ENCODE measurements around the gene LRPAP1.
"Not testable (repeated sequence)": the region's sequence is repeated elsewhere in the genome, so short reads cannot be mapped to it uniquely, and the experiment has no call there.

The LRPAP1 gene

DNA sequence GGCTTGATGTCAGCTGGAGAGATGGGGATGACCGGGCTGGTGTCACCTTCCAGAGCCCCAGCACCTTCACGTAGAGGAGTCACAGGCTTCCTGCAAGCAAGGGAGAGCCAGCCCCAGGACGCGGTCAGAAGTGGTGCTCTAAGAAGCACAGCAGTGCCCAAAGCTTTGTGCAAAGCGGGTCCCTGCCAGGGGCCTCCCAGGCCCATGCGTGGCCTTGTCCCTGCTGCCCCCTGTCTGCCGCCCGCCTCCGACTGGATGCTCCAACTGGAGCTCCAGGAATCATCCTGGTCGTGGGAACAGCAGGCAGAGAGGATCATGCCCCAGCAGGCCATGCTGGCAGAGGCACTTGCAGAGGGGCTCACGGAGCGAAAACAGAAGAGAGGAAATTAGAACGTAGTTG, 40.1 kb upstream of the LRPAP1 start:
- FAIRE-seq (no peak), DNase-seq (ENCODE audit: insufficient read length, low spot score) (no peak)
- TF ChIP-seq, protein P1, sequence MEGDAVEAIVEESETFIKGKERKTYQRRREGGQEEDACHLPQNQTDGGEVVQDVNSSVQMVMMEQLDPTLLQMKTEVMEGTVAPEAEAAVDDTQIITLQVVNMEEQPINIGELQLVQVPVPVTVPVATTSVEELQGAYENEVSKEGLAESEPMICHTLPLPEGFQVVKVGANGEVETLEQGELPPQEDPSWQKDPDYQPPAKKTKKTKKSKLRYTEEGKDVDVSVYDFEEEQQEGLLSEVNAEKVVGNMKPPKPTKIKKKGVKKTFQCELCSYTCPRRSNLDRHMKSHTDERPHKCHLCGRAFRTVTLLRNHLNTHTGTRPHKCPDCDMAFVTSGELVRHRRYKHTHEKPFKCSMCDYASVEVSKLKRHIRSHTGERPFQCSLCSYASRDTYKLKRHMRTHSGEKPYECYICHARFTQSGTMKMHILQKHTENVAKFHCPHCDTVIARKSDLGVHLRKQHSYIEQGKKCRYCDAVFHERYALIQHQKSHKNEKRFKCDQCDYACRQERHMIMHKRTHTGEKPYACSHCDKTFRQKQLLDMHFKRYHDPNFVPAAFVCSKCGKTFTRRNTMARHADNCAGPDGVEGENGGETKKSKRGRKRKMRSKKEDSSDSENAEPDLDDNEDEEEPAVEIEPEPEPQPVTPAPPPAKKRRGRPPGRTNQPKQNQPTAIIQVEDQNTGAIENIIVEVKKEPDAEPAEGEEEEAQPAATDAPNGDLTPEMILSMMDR (IDR thresholded peaks at IDR 0.05; ENCODE audit: insufficient read depth, missing control alignments): no peak

DNA sequence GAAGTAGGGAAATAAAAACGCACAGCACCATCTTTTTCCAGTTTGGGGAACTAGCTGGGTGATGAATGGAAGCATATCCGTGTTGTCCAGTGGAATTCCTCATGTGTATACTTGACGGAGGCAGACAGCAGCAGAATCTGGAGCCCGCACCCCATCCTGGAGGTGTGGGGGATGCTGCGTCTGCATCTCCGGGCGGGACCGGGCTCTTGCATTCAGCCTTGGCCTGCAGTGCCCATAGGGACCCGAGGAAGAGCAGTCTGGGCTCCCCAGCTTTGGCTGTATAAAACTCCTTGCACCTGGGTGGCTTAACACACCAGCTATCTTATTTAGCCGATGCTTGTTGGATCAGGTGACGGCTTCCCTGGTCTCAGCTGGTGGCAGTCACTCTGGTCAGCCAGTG, 39.7 kb upstream of the LRPAP1 start:
- FAIRE-seq (no peak), DNase-seq (ENCODE audit: insufficient read length, low spot score) (no peak)
- TF ChIP-seq, protein P1 (IDR thresholded peaks at IDR 0.05; ENCODE audit: insufficient read depth, missing control alignments): no peak

DNA sequence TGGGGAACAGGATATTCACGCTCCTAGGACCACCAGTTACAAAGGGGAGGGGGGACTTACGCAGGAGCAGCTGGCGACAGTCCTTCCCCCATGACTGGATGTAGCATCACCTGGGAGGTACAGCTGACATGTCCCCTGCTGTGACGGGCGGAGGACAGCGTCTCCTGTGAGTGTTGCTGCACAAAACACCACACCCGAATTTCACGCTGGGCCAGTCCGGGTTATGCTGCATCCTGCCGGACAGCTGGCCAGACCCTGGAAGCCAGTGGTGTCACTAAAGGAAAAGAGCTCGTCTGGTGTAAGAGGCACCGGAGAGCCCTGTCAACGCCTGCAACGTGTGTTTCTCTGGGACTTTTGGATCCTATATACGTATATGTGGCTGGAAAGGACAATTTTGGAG, 38.7 kb upstream of the LRPAP1 start:
- not testable (repeated sequence) for FAIRE-seq; DNase-seq (ENCODE audit: insufficient read length, low spot score)

DNA sequence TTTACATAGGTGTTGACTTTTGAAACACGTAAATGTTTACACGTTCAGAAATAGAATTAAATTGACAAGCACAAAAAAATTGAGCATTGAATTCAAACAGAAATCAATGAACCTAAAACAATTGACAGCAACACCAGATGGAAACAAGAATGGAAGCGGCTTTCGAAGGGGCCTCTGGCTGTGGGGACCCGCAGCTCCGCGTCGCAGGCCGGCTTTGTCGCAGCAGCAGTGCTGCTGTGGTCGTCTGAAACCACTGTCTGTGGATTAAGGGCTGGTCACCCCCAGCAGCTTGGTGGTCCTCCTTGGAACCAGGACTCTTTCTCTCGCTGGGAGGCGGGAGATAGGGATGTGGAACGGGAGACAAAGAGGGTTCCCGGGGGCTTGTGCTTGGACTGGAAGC, 37.4 kb upstream of the LRPAP1 start:
- not testable (repeated sequence) for DNase-seq (ENCODE audit: insufficient read length, low spot score); FAIRE-seq

DNA sequence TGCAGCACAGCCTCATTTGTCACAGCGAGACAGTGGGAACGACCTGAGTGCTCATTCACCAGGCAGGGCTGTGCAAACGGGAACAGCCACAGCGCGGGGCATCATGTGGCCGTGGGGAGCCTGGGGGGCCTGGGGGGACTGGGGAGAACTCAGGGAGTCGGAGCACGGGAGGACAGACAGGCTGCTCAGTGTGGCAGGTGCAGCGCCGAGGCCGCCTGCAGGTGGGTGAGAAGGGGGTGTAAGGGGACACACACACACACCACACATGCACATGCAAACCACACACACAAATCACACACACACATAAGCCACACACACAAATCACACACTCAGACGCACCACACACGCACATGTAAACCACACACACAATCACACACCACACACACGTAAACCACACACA, 34.5 kb upstream of the LRPAP1 start:
- DNase-seq (ENCODE audit: insufficient read length, low spot score); FAIRE-seq: not testable (repeated sequence)

DNA sequence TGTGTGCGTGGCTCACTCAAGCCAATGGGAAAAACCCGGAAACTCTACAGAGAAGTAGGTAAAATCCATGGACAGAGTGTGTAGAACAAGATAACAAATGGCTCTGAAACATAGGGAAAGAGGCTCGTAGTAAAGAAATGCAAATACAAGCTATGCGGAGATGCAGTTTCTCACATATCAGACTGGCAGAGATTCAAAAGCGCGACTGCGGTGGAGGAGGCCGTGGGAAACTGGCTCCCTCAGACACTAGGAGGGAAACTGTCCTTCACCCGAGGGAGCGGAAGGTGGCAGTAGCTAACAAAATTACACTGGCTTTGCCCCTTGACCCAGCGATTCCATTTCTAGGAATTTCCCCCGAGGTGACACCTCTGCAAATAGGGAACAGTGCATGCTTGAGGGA, 34.1 kb upstream of the LRPAP1 start:
- not testable (repeated sequence) for DNase-seq (ENCODE audit: insufficient read length, low spot score); FAIRE-seq

DNA sequence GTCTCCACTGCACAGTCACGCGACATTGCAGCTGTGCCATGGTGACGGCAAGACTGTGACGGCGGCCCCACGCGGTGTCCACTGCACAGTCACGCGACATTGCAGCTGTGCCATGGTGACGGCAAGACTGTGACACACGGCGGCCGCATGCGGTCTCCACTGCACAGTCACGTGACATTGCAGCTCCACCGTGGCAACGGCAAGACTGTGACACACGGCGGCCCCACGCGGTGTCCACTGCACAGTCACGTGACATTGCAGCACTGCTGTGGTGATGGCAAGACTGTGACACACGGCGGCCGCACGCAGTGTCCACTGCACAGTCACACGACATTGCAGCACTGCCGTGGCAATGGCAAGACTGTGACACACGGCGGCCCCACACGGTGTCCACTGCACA, 32.7 kb upstream of the LRPAP1 start:
- not testable (repeated sequence) for DNase-seq (ENCODE audit: insufficient read length, low spot score); FAIRE-seq

DNA sequence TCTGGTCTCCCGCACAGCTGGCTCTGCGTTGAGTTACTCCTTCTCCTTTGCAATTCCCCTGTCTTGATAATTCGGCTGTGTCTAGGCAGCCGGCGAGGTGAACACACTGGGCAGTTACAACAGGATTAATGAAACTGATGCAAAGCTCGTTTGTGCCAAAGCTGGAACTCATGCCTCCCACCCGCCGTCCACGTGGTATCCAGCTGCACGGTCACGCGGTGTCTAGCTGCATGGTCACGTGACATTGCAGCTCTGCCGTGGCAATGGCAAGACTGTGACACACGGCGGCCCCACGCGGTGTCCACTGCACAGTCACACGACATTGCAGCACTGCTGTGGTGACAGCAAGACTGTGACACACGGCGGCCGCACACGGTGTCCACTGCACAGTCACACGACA, 31.2 kb upstream of the LRPAP1 start:
- TF ChIP-seq, protein P1 (IDR thresholded peaks at IDR 0.05; ENCODE audit: insufficient read depth, missing control alignments): no peak
- FAIRE-seq: no peak
- DNase-seq (ENCODE audit: insufficient read length, low spot score): no peak

DNA sequence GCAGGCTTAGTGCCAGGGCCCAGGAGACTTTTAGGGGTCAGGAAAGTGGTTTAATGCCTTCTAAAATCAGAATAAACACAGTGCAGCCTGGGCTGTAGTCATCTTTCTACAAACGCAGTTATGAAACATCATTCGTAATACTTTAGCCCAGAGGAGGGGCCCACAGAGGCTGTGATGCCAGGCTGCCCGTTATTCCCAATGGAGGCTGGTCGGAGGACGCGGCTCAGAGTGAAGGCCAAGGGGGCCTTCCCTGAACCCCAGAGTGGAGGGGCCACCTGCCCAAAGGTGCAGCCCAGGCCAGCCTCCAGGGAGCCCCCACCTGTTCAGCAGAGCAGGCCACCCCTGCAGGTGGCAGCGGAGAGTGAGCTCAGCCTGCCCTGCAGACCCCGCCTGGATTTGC, 29.9 kb upstream of the LRPAP1 start:
- DNase-seq (ENCODE audit: insufficient read length, low spot score); FAIRE-seq: not testable (repeated sequence)

DNA sequence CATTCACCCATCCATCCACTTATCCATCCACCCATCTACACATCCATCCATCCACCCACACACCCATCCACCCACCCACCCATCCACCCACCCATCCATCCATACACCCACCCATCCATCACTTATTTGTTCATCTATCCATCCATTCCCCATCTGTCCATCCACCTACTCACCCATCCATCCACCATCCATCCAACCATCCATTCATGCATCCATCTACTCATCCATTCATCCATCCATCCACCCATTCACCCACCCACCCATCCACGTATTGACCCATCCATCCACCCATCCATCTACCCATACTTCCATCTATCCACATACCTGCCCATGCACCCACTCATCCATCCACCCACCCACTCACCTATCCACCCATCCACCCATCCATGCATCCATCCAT, 28.2 kb upstream of the LRPAP1 start:
- DNase-seq (ENCODE audit: insufficient read length, low spot score); FAIRE-seq: not testable (repeated sequence)

DNA sequence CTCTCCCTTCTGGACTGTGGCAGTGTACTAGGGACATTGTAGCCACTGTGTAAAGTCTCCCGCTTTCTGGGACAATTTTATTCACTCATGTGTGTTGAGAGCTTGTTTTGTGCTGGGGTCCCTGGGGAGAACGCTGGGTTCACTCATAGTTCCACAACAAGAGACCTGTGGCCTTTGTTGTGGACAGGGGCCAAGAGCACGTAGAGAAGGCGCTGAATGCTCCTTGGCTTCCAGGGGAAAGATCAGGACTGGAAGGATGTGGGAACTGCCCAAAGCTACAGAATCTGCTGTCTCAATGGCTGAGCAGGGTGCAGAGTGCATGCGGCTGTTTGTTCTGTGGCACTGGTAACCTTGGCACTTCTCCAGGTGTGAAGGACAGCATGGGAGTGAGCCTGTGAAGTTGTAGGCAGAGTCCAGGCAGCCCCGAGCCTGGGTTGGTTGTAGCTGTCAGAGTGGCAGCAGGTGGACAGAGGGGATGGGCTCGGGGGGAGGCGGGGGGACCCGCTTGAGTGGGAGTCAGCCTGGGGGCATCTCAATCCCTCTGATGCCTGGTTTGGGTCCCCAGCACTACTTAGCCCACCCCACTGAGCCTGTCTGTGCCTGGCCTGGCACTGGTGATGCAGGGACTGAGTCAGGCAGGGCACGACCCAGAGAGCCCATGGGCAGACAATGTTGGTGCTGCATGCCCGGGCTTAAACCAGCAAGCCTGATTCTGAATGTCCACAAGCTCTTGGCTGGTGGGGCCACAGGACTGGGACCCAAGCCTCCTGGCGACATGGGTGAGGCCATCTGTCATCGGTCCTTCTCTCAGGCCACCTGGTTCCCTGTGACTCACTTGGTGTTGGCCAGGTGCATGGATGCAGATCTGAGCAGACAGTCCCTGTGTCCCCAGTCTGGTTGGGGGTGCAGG, 27.4 kb upstream of the LRPAP1 start:
- not testable (repeated sequence) for FAIRE-seq; DNase-seq (ENCODE audit: insufficient read length, low spot score)

DNA sequence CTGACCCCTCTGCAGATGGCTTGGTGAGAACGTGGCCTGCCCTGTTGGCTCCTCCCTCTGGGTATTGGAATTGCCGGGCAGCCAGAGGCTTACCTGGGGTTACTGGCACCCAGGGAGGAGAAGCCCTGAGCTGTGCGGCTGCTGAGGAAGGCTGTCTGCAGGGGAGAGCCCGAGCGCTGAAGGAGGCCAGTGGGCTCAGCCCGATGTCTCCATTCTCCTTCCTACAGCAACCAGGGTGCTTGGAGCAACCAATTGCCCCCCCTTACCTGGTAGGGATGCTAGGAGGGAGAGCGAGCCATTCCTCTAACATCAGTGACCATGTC, 26.3 kb upstream of the LRPAP1 start:
- not testable (repeated sequence) for FAIRE-seq; DNase-seq (ENCODE audit: insufficient read length, low spot score)

DNA sequence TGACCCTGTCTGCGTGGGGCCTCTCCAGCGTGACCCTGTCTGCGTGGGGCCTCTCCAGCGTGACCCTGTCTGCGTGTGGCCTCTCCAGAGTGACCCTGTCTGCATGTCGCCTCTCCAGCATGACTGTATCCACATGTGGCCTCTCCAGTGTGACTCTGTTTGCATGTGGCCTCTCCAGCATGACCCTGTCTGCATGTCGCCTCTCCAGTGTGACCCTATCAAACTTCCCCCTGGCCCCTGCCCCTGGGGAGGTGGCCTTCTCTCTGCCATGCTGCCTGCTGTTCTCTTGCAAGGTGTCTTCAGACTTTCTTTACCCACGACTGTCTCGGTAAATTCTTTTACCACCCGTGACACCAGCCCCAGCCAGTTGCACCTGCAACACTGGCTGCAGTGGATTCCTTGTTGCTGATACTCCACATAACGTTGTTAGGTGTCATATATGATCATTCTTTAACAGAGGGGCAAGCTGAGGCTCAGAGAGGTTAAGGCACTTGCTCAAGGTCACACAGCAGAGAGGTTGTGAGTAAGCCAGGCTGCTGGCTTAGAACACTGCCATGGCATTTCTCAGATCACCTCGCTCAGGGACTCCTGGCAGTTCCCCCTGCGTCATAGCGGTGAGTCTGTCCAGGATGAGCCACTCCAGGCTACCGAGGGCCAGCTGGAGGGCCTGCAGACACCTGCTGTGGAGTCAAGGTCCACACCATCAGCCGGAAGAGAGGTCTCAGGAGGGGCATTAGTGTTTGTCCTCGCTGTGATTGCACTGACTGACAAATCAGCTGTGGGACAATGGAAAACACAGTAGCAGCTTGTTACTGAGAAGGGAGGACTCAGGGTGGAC, 25.7 kb upstream of the LRPAP1 start:
- FAIRE-seq; DNase-seq (ENCODE audit: insufficient read length, low spot score): not testable (repeated sequence)

DNA sequence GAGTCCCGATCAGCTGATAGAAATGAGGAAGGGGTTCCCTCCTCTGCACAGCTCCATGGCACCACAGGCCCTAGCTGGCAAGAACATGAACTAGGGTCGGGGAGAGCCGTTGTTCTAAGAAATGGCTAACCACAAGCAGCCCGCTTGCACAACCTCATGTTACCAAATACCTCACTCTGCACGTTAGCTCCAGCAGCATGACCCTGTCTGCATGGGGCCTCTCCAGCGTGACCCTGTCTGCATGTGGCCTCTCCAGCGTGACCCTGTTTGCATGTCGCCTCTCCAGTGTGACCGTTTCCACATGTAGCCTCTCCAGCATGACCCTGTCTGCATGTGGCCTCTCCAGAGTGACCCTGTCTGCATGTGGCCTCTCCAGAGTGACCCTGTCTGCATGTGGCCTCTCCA, 24.9 kb upstream of the LRPAP1 start:
- not testable (repeated sequence) for FAIRE-seq

More for the DNA sequence above, 24.9 kb upstream of the LRPAP1 start:
- DNase-seq (ENCODE audit: insufficient read length, low spot score): not testable (repeated sequence)

All from D721Med (cell line).